PC-9 (cell line): Measurements from ENCODE around the gene MAP2K5. TPM values are rescaled to one million over a fixed set of nuclear protein-coding genes. Genes with fewer than 3 reads are reported as not detected.

Experiments used
- BruUV-seq: library from RNA; stranded (reverse); fragments of 400-500 nt; replicated peaks from 2 replicates; lab custom pipeline; 2021; lab: Mats Ljungman, UMichigan
- CTCF ChIA-PET: fragments of 300-600 bp; sonication (Branson Sonifier 250); formaldehyde crosslinking; loops from one replicate; lab custom pipeline; 2022; ENCODE audit warnings: antibody characterized with exemption; lab: Charles Lee
- POLR2A ChIA-PET: fragments of 300-600 bp; sonication (Branson Sonifier 250); formaldehyde crosslinking; loops from one replicate; lab custom pipeline; 2022; ENCODE audit warnings: antibody characterized with exemption; ENCODE audit not compliant: unreplicated experiment; lab: Charles Lee
- DNase-seq, 2 experiments: peaks; one replicate each; pipeline versions ENCODE4 v3.0.0 to v3.0.0-alpha.2; 2015 to 2022; ENCODE audit warnings: mixed read lengths in 1 of 2
- H2AFZ ChIP-seq: fragments of 200-600 bp; sonication (generic); 2 replicates; pipeline ENCODE4 v1.8.1; 2017; ENCODE audit warnings: antibody characterized with exemption
- H3F3A ChIP-seq: fragments of 200-600 bp; sonication (generic); 2 replicates; pipeline ENCODE4 v1.8.1; 2017; ENCODE audit warnings: antibody characterized with exemption, mild to moderate bottlenecking, low read depth; ENCODE audit not compliant: insufficient read depth
- H3K27ac ChIP-seq: fragments of 200-600 bp; sonication (generic); 2 replicates; pipeline ENCODE4 v1.6.1; 2016; ENCODE audit warnings: mixed run types
- H3K27me3 ChIP-seq: fragments of 200-600 bp; sonication (generic); 2 replicates; pipeline ENCODE4 v1.6.1; 2016; ENCODE audit warnings: low read depth, mixed run types; ENCODE audit not compliant: insufficient read depth
- H3K36me3 ChIP-seq: fragments of 200-600 bp; sonication (generic); 2 replicates; pipeline ENCODE4 v1.6.1; 2016; ENCODE audit warnings: low read depth, mixed run types
- H3K4me1 ChIP-seq: fragments of 200-600 bp; sonication (generic); replicated peaks from 2 replicates; pipeline ENCODE4 v1.6.1; 2016; ENCODE audit warnings: mixed run types; ENCODE audit not compliant: insufficient read depth
- H3K4me2 ChIP-seq: fragments of 200-600 bp; sonication (generic); 2 replicates; pipeline ENCODE4 v1.6.1; 2017; ENCODE audit warnings: mixed run types
- H3K4me3 ChIP-seq: fragments of 200-600 bp; sonication (generic); 2 replicates; pipeline ENCODE4 v1.6.1; 2016; ENCODE audit warnings: mixed run types
- H3K79me2 ChIP-seq: fragments of 200-600 bp; sonication (generic); 2 replicates; pipeline ENCODE4 v1.6.1; 2017; ENCODE audit warnings: low read depth, mixed run types
- H3K9me2 ChIP-seq: fragments of 200-600 bp; sonication (generic); 2 replicates; pipeline ENCODE4 v1.8.1; 2017; ENCODE audit warnings: mild to moderate bottlenecking; ENCODE audit not compliant: insufficient read depth
- H3K9me3 ChIP-seq: fragments of 200-600 bp; sonication (generic); 2 replicates; pipeline ENCODE4 v1.8.1; 2016; ENCODE audit warnings: low read depth; ENCODE audit not compliant: insufficient read depth
- H4K20me1 ChIP-seq: fragments of 200-600 bp; sonication (generic); 2 replicates; pipeline ENCODE4 v1.8.1; 2017; ENCODE audit not compliant: insufficient read depth
- EZH2 ChIP-seq: fragments of 200-600 bp; sonication (generic); IDR thresholded peaks from 2 replicates; pipeline ENCODE4 v1.8.0; 2017; ENCODE audit warnings: antibody characterized with exemption, low read depth
- intact Hi-C: fragments of 100-400 bp; cut with micrococcal nuclease; formaldehyde crosslinking; loops from one replicate; pipeline ENCODE4 v1.10.0; 2022; ENCODE audit not compliant: unreplicated experiment
- total RNA-seq: library from RNA; stranded (reverse); gene quantifications from 2 replicates; pipeline ENCODE4 v1.2.3, GENCODE V29; 2021
- TF ChIP-seq, protein P1 (sequence below): fragments of 200-600 bp; sonication (generic); conservative IDR thresholded peaks from 2 replicates; pipeline ENCODE4 v1.6.1; 2017; ENCODE audit warnings: mixed run types, antibody characterized with exemption, mild to moderate bottlenecking, moderate library complexity

MAP2K5 gene
- total RNA-seq, 1 experiment from 2014 or later, result 26.9 TPM

DNA sequence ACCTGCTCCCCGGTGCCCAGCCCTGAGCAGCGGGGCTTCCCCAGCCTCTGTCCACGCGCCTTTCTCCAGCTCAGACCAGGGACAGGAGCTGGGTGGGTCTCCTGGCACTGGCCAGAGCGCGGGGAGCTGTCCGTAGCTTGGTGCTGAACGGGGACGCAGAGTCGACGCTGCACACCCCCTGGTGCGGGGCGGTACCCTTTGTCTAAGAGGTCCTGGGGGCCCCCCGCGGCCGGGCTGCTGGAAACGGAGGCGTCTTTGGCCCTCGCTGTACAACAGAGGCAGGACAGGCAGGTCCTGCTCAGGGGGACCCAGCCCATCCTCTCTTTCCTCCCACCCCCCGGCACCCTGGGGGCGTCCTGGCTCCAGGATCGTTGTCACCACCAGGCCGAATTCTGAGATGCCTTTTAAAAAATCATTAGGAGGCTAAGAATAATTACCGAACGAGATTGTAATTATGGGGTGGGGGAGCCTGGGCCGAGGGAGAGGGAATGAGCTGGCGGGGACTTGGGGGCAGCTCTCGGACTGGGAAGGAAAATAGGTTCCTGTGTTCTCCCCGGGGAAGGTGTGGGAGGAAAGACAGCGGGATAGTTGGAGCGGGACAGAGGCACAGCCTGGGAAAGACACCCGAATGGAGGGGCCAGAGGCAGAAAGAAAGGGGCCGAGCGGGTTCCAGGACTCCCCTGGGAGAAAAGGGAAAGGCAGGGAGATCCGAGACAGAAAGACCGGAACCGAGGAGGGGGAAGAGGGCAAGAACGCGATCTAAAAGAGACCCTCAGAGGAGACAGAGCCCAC lies 278.7 kb downstream of the MAP2K5 start:
- Histone ChIP-seq H3K9me2 (no peaks in the 10 kb centered on the region), H3K27me3 (no peaks in the 10 kb centered on the region), H4K20me1 (no peaks in the 10 kb centered on the region), H3K9me3 (no peaks in the 10 kb centered on the region), H3K79me2 (no peaks in the 10 kb centered on the region), H3K36me3 (no peaks in the 10 kb centered on the region), H2AFZ (no peak overlapping the region), H3K4me2 (no peak overlapping the region), H3K4me3 (no peak overlapping the region), H3F3A (no peaks in the 10 kb centered on the region), H3K4me1 (no peaks in the 10 kb centered on the region), H3K27ac (no peak overlapping the region)
- intact Hi-C loops, result no loop called here
- POLR2A ChIA-PET, result interaction anchor here (0.6 kb wide), 2 partner anchors 334 to 978 kb away, joined by 3 to 14 read pairs; no protein-coding TSS in a partner anchor
- TF ChIP-seq, protein P1, sequence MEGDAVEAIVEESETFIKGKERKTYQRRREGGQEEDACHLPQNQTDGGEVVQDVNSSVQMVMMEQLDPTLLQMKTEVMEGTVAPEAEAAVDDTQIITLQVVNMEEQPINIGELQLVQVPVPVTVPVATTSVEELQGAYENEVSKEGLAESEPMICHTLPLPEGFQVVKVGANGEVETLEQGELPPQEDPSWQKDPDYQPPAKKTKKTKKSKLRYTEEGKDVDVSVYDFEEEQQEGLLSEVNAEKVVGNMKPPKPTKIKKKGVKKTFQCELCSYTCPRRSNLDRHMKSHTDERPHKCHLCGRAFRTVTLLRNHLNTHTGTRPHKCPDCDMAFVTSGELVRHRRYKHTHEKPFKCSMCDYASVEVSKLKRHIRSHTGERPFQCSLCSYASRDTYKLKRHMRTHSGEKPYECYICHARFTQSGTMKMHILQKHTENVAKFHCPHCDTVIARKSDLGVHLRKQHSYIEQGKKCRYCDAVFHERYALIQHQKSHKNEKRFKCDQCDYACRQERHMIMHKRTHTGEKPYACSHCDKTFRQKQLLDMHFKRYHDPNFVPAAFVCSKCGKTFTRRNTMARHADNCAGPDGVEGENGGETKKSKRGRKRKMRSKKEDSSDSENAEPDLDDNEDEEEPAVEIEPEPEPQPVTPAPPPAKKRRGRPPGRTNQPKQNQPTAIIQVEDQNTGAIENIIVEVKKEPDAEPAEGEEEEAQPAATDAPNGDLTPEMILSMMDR, result no peak
- no peak for TF ChIP-seq EZH2
- CTCF ChIA-PET, result no interaction called here
- no TSS peak for BruUV-seq
- no peak for DNase-seq

DNA sequence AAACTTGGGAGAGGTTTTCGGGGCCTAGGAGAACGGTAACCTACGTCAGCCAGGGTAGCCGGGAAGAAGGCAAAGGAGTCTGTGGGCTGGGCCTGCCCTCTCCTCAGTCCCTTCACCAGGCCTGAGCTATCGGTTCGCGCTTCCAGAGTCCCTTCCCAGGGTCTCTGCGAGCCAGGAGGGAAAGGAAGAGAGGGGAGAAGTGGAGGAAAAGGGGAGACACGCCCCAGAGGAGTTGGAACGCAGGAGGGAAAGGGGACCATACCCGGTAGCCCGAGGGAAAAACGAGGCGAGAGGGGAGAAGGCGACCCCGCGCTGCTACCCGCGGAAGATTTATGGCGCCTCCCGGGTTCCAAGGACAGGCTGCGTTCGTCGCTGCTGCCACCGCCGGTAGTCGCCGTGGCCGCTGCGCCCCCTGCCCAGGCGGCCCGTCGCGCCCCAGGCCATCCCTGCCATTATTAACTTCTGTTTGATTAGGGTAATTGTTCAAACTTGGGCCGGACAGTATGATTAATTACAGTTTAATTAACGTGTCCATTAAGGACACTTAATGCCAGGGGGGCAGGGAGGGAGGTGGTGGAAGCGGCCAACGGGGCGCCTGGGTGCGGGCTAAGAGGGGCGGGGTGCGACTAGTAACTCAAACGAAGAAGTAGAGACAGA lies 279.4 kb downstream of the MAP2K5 start:
- Histone ChIP-seq H3K36me3 (no peaks in the 10 kb centered on the region), H3K27ac (no peak overlapping the region), H4K20me1 (no peaks in the 10 kb centered on the region), H3K4me2 (no peak overlapping the region), H3K9me2 (no peaks in the 10 kb centered on the region), H2AFZ (no peak overlapping the region), H3K4me3 (no peak overlapping the region), H3F3A (no peaks in the 10 kb centered on the region), H3K4me1 (no peaks in the 10 kb centered on the region), H3K79me2 (no peaks in the 10 kb centered on the region), H3K9me3 (no peaks in the 10 kb centered on the region), H3K27me3 (no peaks in the 10 kb centered on the region)
- BruUV-seq, result no TSS peak
- TF ChIP-seq EZH2, result no peak
- TF ChIP-seq, protein P1, result no peak
- intact Hi-C loops, result no loop called here
- POLR2A ChIA-PET, result no interaction called here
- CTCF ChIA-PET, result no interaction called here
- DNase-seq, result no peak

DNA sequence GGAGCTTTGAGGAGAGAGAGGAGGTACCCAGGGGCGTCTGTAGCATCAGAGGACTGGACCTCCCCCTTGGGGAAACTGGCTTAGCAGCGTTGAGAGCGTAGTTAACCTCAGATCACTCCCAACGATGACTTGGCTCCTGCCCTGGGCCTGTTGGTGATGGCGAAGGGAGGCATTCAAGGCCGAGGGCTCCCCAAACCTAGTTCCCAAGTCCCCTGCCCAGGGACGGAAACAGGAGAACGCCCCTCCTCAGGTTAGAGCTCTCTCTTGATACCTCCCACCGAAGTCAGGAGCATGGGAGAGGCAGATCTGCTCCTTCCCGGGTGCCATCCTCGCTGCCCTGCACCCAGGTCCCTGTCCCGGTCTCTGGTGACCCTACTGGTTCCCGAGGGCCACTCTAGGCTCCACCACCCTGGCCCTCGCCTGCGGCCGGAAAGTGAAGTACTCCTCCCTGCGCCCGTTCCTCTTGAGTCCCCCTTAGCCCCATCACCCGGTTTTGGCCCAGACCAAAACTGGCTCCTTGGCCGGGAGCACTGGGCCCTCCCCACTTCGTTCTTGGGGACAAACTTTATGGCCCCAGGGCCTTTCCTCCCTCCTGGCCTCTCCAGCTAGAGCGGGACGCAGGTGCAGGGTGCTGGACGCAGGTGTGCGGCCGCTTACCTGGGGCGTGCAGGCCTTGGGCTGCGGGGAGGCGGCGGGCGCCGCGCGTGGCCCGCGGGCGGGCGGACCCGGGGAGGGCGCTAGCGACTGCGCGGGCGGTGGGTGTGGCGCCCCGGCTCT lies 280.2 kb downstream of the MAP2K5 start:
- BruUV-seq, result no TSS peak
- Histone ChIP-seq H3K4me2 (no peak overlapping the region), H3K36me3 (no peaks in the 10 kb centered on the region), H3K27ac (no peak overlapping the region), H3K9me3 (no peaks in the 10 kb centered on the region), H3K4me1 (no peaks in the 10 kb centered on the region), H4K20me1 (no peaks in the 10 kb centered on the region), H3K27me3 (no peaks in the 10 kb centered on the region), H3K9me2 (no peaks in the 10 kb centered on the region), H2AFZ (no peak overlapping the region), H3K4me3 (no peak overlapping the region), H3F3A (no peaks in the 10 kb centered on the region), H3K79me2 (no peaks in the 10 kb centered on the region)
- CTCF ChIA-PET, result no interaction called here
- DNase-seq, result no peak
- no peak for TF ChIP-seq EZH2
- TF ChIP-seq, protein P1, result no peak
- intact Hi-C loops, result no loop called here
- POLR2A ChIA-PET, result no interaction called here
